ENCODE measurements around the gene RUNX2. TPM values are rescaled to one million over a fixed set of nuclear protein-coding genes. Genes with fewer than 3 reads are reported as not detected.

RUNX2 gene
- polyA plus RNA-seq, 1 donor from 2014 or later = not detected

GRCh38 chr6:45675634-45676033 lies 347.5 kb downstream of the RUNX2 start:
- Histone ChIP-seq H3K4me3 (ENCODE audit: low read length) (no peak overlapping the region), H3K79me2 (replicated peaks; ENCODE audit: insufficient read depth, low read length) (no peaks in the 10 kb centered on the region), H3K9me3 (ENCODE audit: low read length) (no peaks in the 10 kb centered on the region), H3F3A (ENCODE audit: insufficient read depth, low read length, poor library complexity, severe bottlenecking) (no peaks in the 10 kb centered on the region), H3K9ac (ENCODE audit: low read length) (no peak overlapping the region), H4K20me1 (ENCODE audit: insufficient read depth) (no peaks in the 10 kb centered on the region), H3K27ac (ENCODE audit: low read length) (no peak overlapping the region), H3K36me3 (ENCODE audit: insufficient read depth, low read length) (no peaks in the 10 kb centered on the region), H3K27me3 (ENCODE audit: insufficient read depth, low read depth, low read length) (no peaks in the 10 kb centered on the region), H3K9me2 (ENCODE audit: insufficient read depth, low read length) (no peaks in the 10 kb centered on the region), H3K4me2 (ENCODE audit: low read length) (no peak overlapping the region), H2AFZ (ENCODE audit: low read depth, low read length) (no peak overlapping the region)
- TF ChIP-seq REST (IDR thresholded peaks at IDR 0.05; ENCODE audit: borderline replicate concordance) (no peak), TAF1 (IDR thresholded peaks at IDR 0.05; ENCODE audit: low read depth) (no peak), EZH2 (IDR thresholded peaks at IDR 0.05; ENCODE audit: borderline replicate concordance, insufficient read depth, low read length, poor library complexity, severe bottlenecking) (no peak), CTCF (IDR thresholded peaks at IDR 0.05; ENCODE audit: poor library complexity, severe bottlenecking) (no peak), EP300 (conservative IDR thresholded peaks at IDR 0.05; ENCODE audit: poor library complexity, severe bottlenecking) (no peak), MXI1 (conservative IDR thresholded peaks at IDR 0.05; ENCODE audit: poor library complexity, severe bottlenecking) (no peak)

- H3F3A ChIP-seq (ENCODE audit: insufficient read depth, low read length, poor library complexity, severe bottlenecking) = no peaks in the 10 kb centered on the region
- H4K20me1 ChIP-seq (ENCODE audit: insufficient read depth) = no peaks in the 10 kb centered on the region
- no peaks in the 10 kb centered on the region for H3K9me2 ChIP-seq (ENCODE audit: insufficient read depth, low read length)
- TF ChIP-seq REST (IDR thresholded peaks at IDR 0.05; ENCODE audit: borderline replicate concordance) (no peak), POLR2AphosphoS5 (IDR thresholded peaks at IDR 0.05) (no peak), EP300 (conservative IDR thresholded peaks at IDR 0.05; ENCODE audit: poor library complexity, severe bottlenecking) (no peak), TAF1 (IDR thresholded peaks at IDR 0.05; ENCODE audit: low read depth) (no peak), SMC3 (conservative IDR thresholded peaks at IDR 0.05; ENCODE audit: poor library complexity) (no peak), EZH2 (IDR thresholded peaks at IDR 0.05; ENCODE audit: borderline replicate concordance, insufficient read depth, low read length, poor library complexity, severe bottlenecking) (no peak), CTCF (IDR thresholded peaks at IDR 0.05; ENCODE audit: poor library complexity, severe bottlenecking) (no peak), RAD21 (conservative IDR thresholded peaks at IDR 0.05) (no peak), MXI1 (conservative IDR thresholded peaks at IDR 0.05; ENCODE audit: poor library complexity, severe bottlenecking) (no peak)
- no peak overlapping the region for H3K4me2 ChIP-seq (ENCODE audit: low read length)
- no peaks in the 10 kb centered on the region for H3K36me3 ChIP-seq (ENCODE audit: insufficient read depth, low read length)
- no peak overlapping the region for H2AFZ ChIP-seq (ENCODE audit: low read depth, low read length)
- no peak overlapping the region for H3K27ac ChIP-seq (ENCODE audit: low read length)
- no peaks in the 10 kb centered on the region for H3K9me3 ChIP-seq (ENCODE audit: low read length)
- H3K27me3 ChIP-seq (ENCODE audit: insufficient read depth, low read depth, low read length) = no peaks in the 10 kb centered on the region
- no peak overlapping the region for H3K9ac ChIP-seq (ENCODE audit: low read length)
- no peaks in the 10 kb centered on the region for H3K79me2 ChIP-seq (replicated peaks; ENCODE audit: insufficient read depth, low read length)
- H3K4me3 ChIP-seq (ENCODE audit: low read length) = no peak overlapping the region
These were observed 348.2 kb downstream of the RUNX2 start for GRCh38 chr6:45676380-45676779.
